Activated CD4-positive, alpha-beta T cell treated with anti-CD3 and anti-CD28 coated beads, Interleukin-2, amount 50 U/mL, for 24 hours (primary cell): ENCODE measurements around the gene TRIO.
"Not testable (repeated sequence)": the region's sequence is repeated elsewhere in the genome, so short reads cannot be mapped to it uniquely, and the experiment has no call there.

Experiments used
- DNase-seq, 2 donors: peaks; one replicate each; pipeline ENCODE4 v3.0.0-alpha.2; 2020; ENCODE audit warnings: low read depth in 1 of 2, low spot score in 1 of 2

The TRIO gene

GRCh38 chr5:14428302-14429081 is 285.4 kb downstream of the TRIO start:
- DNase-seq: no peak

- no peak for DNase-seq
These were observed 286.2 kb downstream of the TRIO start for GRCh38 chr5:14429101-14430050.

GRCh38 chr5:14431534-14431933 is 288.4 kb downstream of the TRIO start:
- DNase-seq: no peak

- no peak for DNase-seq
These were observed 289.9 kb downstream of the TRIO start for GRCh38 chr5:14432931-14433589.

- DNase-seq: no peak
These were observed 292.3 kb downstream of the TRIO start for GRCh38 chr5:14435481-14435880.

- not testable (repeated sequence) for DNase-seq
These were observed 293.0 kb downstream of the TRIO start for GRCh38 chr5:14436122-14436521.

GRCh38 chr5:14436801-14437542 is 293.8 kb downstream of the TRIO start:
- DNase-seq: no peak

GRCh38 chr5:14438195-14438606 is 295.1 kb downstream of the TRIO start:
- DNase-seq: no peak

- no peak for DNase-seq
These were observed 296.1 kb downstream of the TRIO start for GRCh38 chr5:14439087-14439871.

- no peak for DNase-seq
These were observed 297.1 kb downstream of the TRIO start for GRCh38 chr5:14440223-14440581.

- no peak for DNase-seq
These were observed 297.7 kb downstream of the TRIO start for GRCh38 chr5:14440582-14441431.

- no peak for DNase-seq
These were observed 298.5 kb downstream of the TRIO start for GRCh38 chr5:14441641-14442040.

- no peak for DNase-seq
These were observed 299.4 kb downstream of the TRIO start for GRCh38 chr5:14442536-14442935.

GRCh38 chr5:14443671-14444093 is 300.5 kb downstream of the TRIO start:
- DNase-seq: no peak

GRCh38 chr5:14444161-14444560 is 301.0 kb downstream of the TRIO start:
- DNase-seq: no peak

- no peak for DNase-seq
These were observed 301.9 kb downstream of the TRIO start for GRCh38 chr5:14445013-14445412.

GRCh38 chr5:14445576-14446290 is 302.6 kb downstream of the TRIO start:
- no peak for DNase-seq
